Stimulated activated CD4-positive, alpha-beta T cell treated with anti-CD3 and anti-CD28 coated beads, Interleukin-2, amount 100 ng/mL, for 24 hours (primary cell): ENCODE measurements around the gene CPA4.
"Not testable (repeated sequence)": the region's sequence is repeated elsewhere in the genome, so short reads cannot be mapped to it uniquely, and the experiment has no call there.

Source experiments
- DNase-seq, 2 donors: peaks; one replicate each; pipeline ENCODE4 v3.0.0-alpha.2; 2020

Gene CPA4

DNA sequence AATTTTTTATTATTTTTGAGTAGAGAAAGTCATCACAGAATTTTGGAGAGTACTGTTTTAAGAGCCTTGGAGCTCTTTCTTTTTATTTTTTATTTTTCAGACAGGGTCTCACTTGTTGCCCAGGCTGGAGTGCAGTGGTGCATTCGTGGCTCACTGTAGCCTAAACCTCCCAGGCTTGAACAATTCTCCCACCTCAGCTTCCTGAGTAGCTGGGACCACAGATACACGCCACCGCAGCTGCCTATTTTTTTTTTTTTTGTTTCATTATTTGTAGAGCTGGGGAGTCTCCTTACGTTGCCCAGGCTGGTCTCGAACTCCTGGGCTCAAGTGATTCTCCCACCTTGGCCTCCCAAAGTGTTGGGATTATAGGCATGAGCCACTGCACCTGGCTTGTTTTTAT is 10.6 kb downstream of the CPA4 start:
- DNase-seq, result no peak

DNA sequence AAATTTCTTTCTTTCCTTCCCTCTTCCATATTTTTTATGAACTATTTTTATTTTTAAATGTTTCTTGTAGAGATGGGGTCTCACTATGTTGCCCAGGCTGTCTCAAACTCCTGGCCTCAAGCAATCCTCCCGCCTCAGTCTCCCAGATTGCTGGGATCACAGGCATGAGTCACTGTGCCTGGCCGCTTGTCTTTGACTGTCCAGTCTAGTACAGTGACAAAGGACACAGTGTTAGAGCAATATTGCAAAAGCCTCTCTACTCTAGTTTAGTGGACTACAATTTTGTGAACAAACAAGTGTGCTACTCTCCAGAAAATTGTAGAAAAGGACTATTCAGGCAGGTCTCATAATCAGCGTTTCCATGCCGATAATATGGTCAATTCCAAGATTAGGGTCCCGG is 11.0 kb downstream of the CPA4 start:
- no peak for DNase-seq

- DNase-seq, result no peak
Observed at GRCh38 chr7:130304878-130305277, 11.9 kb downstream of the CPA4 start.

GRCh38 chr7:130305433-130306042 is 12.6 kb downstream of the CPA4 start:
- DNase-seq, result no peak

DNA sequence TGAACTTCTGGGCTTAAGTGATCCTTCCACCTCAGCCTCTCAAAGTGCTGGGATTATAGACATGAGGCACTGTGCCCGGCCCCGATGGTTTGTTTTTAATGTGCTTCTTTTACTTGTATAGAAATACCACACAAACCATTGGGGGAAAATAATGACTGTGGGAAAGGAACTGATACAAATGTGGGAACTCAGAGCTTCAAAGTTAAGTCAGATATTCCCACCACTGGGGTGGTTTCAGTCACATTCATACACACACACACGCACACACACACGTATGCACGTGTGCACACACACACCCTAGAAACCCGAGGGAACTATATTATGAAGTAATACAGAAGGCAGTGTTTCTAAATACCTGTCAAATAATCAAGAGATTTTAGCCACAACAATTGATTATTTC is 17.0 kb downstream of the CPA4 start:
- no peak for DNase-seq

DNA sequence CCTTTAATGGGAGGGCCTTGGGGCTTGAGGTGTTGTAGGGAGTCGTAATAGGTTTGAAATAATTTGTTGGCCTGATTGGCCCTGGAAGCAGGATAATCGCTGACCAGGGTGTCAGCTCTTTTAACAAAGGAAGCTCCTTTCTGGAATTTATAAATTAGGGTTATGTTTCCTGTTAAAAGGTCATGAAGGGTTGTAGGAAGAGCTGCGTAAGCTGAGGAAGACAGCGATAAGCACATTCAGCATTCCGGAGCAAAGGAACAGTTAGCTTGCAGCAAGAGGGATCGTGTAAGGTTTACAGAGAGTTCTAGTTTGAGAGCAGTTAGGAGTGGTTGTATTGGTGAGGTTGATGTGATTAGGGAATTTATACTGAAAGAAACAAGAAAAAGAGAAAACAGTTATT is 21.3 kb downstream of the CPA4 start:
- no peak for DNase-seq

GRCh38 chr7:130319541-130319940 is 26.6 kb downstream of the CPA4 start:
- DNase-seq, result no peak

DNA sequence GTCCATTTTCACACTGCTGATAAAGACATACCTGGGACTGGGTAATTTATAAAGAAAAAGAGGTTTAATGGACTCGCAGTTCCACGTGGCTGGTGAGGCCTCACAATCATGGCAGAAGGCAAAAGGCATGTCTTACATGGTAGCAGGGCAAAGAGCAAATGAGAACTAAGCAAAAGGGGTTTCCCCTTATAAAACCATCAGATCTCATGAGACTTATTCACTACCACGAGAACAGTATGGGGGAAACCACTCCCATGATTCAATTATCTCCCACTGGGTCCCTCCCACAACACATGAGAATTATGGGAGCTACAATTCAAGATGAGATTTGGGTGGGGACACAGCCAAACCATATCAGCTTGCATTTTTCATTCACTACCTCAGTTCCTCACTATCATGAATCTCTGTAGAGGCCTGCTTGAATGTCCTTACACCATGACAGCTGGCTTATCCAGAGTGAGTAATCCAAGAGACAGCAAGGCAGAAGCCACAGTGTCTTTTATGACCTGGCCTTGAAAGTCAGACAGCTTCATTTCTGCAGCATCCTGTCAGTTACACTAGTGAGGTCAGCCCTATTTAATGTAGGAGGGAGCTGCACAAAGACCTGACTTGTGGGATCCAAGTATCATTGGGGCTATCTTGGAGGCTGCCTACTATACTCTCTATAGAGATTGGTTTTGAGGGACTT is 28.7 kb downstream of the CPA4 start:
- not testable (repeated sequence) for DNase-seq

- DNase-seq, result no peak
Observed at GRCh38 chr7:130322615-130323014, 29.7 kb downstream of the CPA4 start.

- DNase-seq, result no peak
Observed at GRCh38 chr7:130324306-130324943, 31.5 kb downstream of the CPA4 start.

GRCh38 chr7:130329681-130330080 is 36.7 kb downstream of the CPA4 start:
- DNase-seq, result no peak

DNA sequence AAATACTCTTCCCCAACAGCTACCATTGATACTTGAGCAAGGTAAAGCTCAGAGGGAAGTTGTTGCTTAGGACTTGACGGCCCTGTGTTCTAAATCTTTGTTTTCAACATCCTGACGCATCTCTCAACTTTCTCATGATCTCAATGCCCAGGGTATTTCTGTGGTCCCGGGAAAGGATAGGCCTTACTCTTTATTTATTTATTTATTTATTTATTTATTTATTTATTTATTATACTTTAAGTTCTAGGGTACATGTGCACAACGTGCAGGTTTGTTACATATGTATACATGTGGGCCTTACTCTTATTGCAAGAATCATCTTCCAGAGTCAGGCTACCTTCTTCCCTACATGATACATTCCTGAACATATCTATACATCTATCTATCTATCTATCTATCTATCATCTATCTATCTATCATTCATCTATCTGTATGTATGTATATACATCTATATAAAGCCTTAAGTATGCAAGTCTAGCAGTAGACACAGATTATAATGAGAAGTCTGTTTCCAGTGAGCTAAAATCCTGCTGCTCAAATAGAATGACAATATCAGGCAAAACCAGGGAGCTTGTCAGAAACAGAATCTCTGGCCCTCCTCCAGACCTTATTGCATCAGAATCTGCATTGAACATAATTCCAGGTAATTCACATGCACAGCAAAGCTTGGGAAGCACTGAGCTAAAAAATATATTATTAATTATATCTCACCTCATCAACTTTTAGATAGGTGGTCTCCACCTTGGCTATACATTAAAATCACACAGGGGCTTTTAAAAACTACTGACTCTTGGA is 39.5 kb downstream of the CPA4 start:
- no peak for DNase-seq

GRCh38 chr7:130333832-130334231 is 40.9 kb downstream of the CPA4 start:
- no peak for DNase-seq

DNA sequence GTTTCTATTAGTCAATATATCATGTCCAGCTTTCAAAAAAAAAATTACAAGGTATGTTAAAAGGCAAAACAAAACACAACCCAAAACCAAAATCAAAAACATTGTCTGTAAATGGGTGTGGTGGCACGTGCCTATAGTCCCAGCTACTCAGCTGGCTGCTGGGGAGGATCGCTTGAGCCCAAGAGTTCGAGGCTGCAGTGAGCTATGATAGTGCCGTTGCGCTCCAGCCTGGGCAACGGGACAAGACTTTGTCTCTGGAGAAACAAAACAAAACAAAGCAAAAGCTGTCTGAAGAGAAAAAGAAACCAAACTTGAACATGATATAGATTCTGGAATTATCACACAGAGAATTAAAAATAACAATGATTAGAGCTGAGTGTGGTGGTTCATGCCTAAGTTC is 41.3 kb downstream of the CPA4 start:
- DNase-seq, result no peak

- no peak for DNase-seq
Observed at GRCh38 chr7:130337410-130337971, 44.5 kb downstream of the CPA4 start.

- no peak for DNase-seq
Observed at GRCh38 chr7:130338233-130338632, 45.3 kb downstream of the CPA4 start.

DNA sequence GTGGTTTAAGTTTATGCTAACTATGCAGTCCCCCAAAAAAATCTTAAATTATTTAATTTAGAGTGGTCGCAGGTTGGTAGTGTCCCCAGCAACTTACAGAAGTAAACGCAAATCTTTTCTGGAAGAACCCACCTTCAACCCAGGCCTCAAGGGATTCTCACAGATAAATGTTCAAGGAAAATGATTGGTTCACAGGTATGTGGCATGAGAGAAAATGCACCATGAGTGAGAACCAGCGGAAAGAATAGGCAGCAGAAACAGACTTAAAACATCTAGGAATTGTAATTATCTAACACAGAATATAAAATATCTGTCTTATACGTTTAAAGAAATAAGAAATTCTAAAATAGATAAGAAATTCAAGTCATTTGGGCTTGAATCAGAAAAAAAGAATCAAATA is 48.9 kb downstream of the CPA4 start:
- DNase-seq, result no peak

- no peak for DNase-seq
Observed at GRCh38 chr7:130342701-130343380, 49.9 kb downstream of the CPA4 start.

- no peak for DNase-seq
Observed at GRCh38 chr7:130344271-130344866, 51.4 kb downstream of the CPA4 start, which contains the start of gene CPA5. TSS of gene CPA5 (plus strand) at chr7:130344816. CDS start at chr7:130346486, 1,670 bp downstream.

DNA sequence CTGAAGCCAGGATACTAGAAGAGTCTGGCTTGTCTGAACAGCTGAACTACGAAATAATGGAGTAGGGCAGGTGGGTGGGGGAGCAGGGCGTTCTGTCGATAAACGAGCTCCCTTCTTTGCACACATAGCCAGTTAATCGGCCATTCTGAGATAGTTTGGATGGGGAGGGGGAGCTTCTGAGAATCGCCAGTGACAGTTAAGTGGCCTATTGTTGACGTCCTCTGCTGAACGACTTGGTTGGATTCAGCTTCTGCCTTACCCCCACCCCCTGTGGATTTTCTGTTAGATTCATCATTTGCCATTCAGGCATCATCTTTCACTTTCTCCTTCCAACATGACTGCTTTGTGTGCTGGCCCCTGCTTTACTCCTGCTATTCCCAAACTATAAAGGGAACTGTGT is 52.2 kb downstream of the CPA4 start:
- DNase-seq, result no peak

DNA sequence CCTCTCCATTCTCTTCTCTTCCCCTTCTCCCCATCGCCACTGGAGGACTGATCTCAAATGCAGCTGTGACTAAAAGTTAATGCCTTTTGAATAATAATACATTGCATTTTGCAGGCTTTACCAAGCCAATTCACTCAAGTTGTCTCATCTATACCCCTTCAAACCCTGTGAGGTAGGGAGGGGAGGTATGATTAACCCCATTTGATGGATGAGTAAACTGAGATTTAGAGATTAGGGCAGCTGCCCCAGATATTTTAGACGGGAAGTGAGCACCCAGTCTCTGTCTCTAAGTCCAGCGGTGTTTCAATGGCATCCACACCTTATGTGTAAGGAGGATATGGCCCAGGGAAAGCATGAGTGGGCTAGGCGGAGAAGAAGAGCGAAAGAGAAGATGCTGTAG is 52.8 kb downstream of the CPA4 start:
- DNase-seq, result no peak
